ENCODE measurements around the gene TSPAN17. TPM values are rescaled to one million over a fixed set of nuclear protein-coding genes. Genes with fewer than 3 reads are reported as not detected.
A peak's percentile ranks its signal among the peaks of the same experiment; 100 is the strongest.

TSPAN17 gene
- total and polyA plus RNA-seq, 9 donors = 7.5 to 28.5 (median 14.9) TPM

DNA sequence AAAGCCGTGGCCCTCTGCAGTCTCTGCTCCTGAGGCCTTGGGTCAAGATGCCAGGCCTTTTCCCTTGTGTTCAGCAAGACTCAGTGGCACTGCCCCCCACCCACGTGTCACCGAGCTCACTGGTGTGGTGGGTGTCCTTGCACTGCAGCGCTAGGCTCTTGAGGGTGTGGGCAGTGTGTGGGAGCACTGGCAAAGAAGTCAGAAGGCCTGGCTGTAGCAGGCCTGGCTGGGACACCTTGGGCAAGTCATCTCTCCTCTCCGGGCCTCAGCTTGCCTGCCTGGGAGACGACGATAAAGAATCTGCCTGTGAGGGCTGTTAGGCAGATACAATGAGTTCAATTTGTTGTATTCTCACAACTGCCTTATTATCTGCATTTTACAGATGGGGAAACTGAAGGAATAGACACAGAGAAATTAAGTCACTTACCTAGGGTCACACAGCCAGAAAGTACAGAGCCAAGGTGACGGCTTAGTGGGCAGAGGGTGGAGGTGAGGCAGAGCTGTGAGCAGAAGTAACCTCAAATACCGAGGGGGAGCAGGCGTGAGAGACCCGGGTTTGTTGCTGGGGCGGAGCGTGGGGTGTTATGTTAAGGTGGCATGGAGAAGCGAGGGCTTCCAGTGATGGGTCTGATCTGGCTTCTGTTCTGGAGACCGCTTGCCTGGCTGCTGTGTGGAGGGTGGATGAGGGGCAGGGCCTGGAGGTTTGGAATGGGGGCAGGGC, 1.4 kb downstream of the TSPAN17 start:
- H3K4me1 ChIP-seq (ENCODE audit: insufficient read depth) = peaks cover 9% of the 10 kb centered on the region
- peak overlapping the region in 1 of 2 donors; percentile 44 for H3K27ac ChIP-seq
- TF ChIP-seq POLR2A (IDR thresholded peaks at IDR 0.05) = no peak
- no peak for TF ChIP-seq EP300 (IDR thresholded peaks at IDR 0.05)
- intact Hi-C loops (cut with DNase I) = loop anchor here in 1 of 4 donors (5.0 kb wide), 1 partner anchor 231 kb away; the partner anchor contains the start of gene CLTB
- 60 to 67% (median 64%) methylated on average over 15 of the region's 15 CpGs for WGBS, 3 donors
- H3K9me3 ChIP-seq = no peaks in the 10 kb centered on the region
- no peaks in the 10 kb centered on the region for H3K27me3 ChIP-seq
- H3K4me3 ChIP-seq = peak overlapping the region; percentile 68
- no peaks in the 10 kb centered on the region for H3K36me3 ChIP-seq
- DNase-seq = no peak

DNA sequence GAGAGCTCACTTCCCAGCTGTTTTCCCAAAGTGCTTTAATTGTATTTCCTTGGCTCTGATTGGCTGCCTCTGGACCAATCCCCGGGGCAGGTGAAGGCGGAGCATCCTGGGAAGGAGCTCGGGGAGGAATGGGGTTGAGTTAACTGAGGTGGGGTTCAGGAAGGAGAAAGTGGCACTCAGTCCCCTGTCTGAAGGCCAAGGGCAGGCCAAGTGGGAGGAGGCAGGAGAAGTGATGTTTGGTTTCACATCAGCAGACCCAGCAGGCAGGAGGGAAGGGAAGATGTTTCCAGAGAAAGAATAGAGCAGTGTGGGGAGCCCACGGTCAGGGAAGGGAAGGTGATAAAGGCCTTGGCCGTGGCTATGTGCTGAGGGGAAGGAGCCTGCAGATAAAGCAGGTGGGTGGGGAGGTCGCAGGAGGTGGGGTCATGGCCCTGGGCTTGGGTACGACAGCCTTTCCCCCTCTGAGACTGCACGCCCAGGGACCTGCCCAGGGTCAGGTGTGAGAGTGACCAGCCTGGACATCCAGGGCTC, 3.1 kb downstream of the TSPAN17 start:
- 59 to 70% (median 62%) methylated on average over 8 of the region's 8 CpGs for WGBS, 3 donors
- H3K27ac ChIP-seq = no peak overlapping the region
- no peak for TF ChIP-seq POLR2A (IDR thresholded peaks at IDR 0.05)
- no peaks in the 10 kb centered on the region for H3K36me3 ChIP-seq
- peaks cover 9% of the 10 kb centered on the region for H3K4me1 ChIP-seq (ENCODE audit: insufficient read depth)
- intact Hi-C loops (cut with DNase I) = no loop called here
- no peaks in the 10 kb centered on the region for H3K9me3 ChIP-seq
- no peak overlapping the region for H3K4me3 ChIP-seq
- H3K27me3 ChIP-seq = no peaks in the 10 kb centered on the region
- DNase-seq = no peak

DNA sequence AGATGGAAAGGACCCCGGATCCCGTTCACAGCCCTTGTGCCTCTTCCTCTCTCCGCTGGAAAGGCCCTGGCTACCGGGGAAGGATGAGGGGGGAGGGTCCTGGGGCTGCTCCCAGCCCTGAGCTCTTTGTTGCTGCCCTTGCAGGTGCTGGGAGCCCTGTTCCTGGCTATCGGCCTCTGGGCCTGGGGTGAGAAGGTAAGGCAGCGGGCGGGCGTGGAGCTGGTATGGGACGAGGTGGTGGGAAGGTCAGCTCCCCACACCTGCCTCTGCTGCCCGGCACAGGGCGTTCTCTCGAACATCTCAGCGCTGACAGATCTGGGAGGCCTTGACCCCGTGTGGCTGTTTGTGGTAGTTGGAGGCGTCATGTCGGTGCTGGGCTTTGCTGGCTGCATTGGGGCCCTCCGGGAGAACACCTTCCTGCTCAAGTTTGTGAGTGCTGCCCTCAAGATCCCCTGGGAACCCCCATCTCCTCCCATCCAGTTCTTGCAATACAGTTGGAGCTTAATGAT, 4.2 kb downstream of the TSPAN17 start:
- Histone ChIP-seq H3K27me3 (no peaks in the 10 kb centered on the region), H3K27ac (no peak overlapping the region), H3K4me1 (ENCODE audit: insufficient read depth) (peaks cover 9% of the 10 kb centered on the region), H3K36me3 (no peaks in the 10 kb centered on the region), H3K4me3 (no peak overlapping the region), H3K9me3 (no peaks in the 10 kb centered on the region)
- intact Hi-C loops (cut with DNase I) = no loop called here
- TF ChIP-seq, protein P1, sequence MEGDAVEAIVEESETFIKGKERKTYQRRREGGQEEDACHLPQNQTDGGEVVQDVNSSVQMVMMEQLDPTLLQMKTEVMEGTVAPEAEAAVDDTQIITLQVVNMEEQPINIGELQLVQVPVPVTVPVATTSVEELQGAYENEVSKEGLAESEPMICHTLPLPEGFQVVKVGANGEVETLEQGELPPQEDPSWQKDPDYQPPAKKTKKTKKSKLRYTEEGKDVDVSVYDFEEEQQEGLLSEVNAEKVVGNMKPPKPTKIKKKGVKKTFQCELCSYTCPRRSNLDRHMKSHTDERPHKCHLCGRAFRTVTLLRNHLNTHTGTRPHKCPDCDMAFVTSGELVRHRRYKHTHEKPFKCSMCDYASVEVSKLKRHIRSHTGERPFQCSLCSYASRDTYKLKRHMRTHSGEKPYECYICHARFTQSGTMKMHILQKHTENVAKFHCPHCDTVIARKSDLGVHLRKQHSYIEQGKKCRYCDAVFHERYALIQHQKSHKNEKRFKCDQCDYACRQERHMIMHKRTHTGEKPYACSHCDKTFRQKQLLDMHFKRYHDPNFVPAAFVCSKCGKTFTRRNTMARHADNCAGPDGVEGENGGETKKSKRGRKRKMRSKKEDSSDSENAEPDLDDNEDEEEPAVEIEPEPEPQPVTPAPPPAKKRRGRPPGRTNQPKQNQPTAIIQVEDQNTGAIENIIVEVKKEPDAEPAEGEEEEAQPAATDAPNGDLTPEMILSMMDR (IDR thresholded peaks at IDR 0.05) = no peak
- no peak for TF ChIP-seq POLR2A (IDR thresholded peaks at IDR 0.05)
- TF ChIP-seq EP300 (IDR thresholded peaks at IDR 0.05) = no peak
- DNase-seq = no peak
- 80 to 85% (median 83%) methylated on average over 17 of the region's 17 CpGs for WGBS, 3 donors

DNA sequence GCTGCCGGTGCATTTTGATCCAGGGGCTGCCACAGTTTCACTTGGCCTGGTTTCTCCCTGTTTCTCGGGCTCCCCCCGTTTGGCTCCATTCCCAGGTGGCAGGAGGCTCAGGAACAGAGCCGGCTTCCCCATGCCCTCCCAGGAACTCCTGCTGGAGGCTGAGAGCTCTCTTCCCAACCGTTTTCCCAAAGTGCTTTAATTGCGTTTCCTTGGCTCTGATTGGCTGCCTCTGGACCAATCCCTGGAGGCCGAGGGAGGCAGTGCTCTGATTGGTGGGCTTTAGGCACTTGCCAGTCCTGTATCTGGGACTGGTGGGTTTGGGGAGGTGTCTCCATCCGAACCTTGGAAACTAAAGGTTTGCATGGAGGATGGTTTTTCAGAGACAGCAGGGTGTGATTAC, 4.9 kb downstream of the TSPAN17 start:
- Histone ChIP-seq H3K4me3 (no peak overlapping the region), H3K27ac (no peak overlapping the region), H3K36me3 (no peaks in the 10 kb centered on the region), H3K9me3 (no peaks in the 10 kb centered on the region), H3K4me1 (ENCODE audit: insufficient read depth) (peaks cover 8% of the 10 kb centered on the region), H3K27me3 (no peaks in the 10 kb centered on the region)
- intact Hi-C loops (cut with DNase I) = no loop called here
- 53 to 54% (median 54%) methylated on average over 8 of the region's 8 CpGs for WGBS, 3 donors
- no peak for TF ChIP-seq EP300 (IDR thresholded peaks at IDR 0.05)
- TF ChIP-seq, protein P1 (IDR thresholded peaks at IDR 0.05) = no peak
- no peak for TF ChIP-seq POLR2A (IDR thresholded peaks at IDR 0.05)
- DNase-seq = no peak

DNA sequence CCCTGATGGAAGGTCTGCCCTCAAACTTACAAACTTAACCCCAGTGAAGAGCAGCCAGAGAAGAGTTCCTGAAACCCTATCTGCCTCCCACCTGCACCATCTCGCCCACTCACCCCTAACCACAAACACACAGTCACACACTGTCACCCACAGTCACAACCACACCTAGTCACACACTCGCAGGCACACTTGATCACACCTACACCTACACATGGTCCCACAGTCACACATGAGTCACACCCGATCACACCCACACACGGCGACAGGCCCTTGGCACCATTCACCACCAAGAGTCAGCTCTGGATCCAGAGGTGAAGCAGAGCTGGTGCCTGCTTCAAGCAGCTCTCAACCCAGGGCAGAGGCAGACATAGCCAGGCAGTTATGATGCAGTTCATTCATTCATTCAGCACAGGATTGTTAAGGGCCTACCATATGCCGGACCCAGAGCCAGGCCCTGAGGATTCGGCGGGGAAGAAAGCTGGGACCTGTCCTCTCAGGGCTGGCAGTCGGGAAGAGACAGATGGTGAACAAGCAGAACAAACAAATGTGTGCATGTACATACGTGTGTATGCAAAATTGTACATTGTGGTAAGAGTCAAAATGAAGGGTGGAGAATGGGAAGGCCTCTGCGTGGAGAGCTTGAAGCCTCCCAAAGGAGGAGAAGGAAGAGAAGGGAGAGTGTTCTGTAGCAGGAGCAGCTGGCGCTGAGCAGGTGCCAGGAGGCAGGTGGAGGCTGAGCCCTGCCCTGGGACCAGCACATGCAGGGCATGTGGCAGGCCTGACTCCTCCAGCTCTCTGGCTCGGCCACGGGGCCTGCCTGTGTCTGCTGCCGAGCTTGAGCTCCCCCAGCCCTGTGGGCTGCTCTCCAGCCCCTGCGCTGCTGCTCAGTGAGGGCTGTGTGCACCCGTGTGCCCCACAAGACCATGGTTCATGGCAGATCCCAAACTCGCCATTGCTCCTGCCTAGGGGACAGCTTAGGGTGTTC, 6.4 kb downstream of the TSPAN17 start:
- H3K4me3 ChIP-seq = no peak overlapping the region
- H3K36me3 ChIP-seq = no peaks in the 10 kb centered on the region

More for the DNA sequence above, 6.4 kb downstream of the TSPAN17 start:
- H3K4me1 ChIP-seq (ENCODE audit: insufficient read depth) = peaks cover 6% of the 10 kb centered on the region
- H3K27me3 ChIP-seq = no peaks in the 10 kb centered on the region
- no peak overlapping the region for H3K27ac ChIP-seq
- WGBS, 3 donors = 81 to 86% (median 84%) methylated on average over 17 to 18 of the region's 18 CpGs
- intact Hi-C loops (cut with DNase I) = no loop called here
- DNase-seq = no peak
- no peaks in the 10 kb centered on the region for H3K9me3 ChIP-seq
- no peak for TF ChIP-seq POLR2A (IDR thresholded peaks at IDR 0.05)
- TF ChIP-seq, protein P1 (IDR thresholded peaks at IDR 0.05) = no peak
- TF ChIP-seq EP300 (IDR thresholded peaks at IDR 0.05) = no peak
